Measurements from ENCODE around the gene NARF. TPM values are rescaled to one million over a fixed set of nuclear protein-coding genes. Genes with fewer than 3 reads are reported as not detected.
A peak's percentile ranks its signal among the peaks of the same experiment; 100 is the strongest.

NARF gene
- total RNA-seq, 1 donor from 2014 or later: 72.7 TPM

- DNase-seq (ENCODE audit: missing footprints) (no peak), ATAC-seq (no peak)
- intact Hi-C loops (cut with DNase I): no loop called here
Observed at GRCh38 chr17:82461827-82462524, 3.4 kb downstream of the NARF start.

GRCh38 chr17:82463391-82463790 is 4.8 kb downstream of the NARF start:
- DNase-seq (ENCODE audit: missing footprints): no peak
- intact Hi-C loops (cut with DNase I): no loop called here
- ATAC-seq: no peak

- peak; percentile 43 for ATAC-seq
- intact Hi-C loops (cut with DNase I): no loop called here
- no peak for DNase-seq (ENCODE audit: missing footprints)
Observed at GRCh38 chr17:82463925-82464566, 5.5 kb downstream of the NARF start.

GRCh38 chr17:82464567-82464929 is 6.0 kb downstream of the NARF start:
- intact Hi-C loops (cut with DNase I): no loop called here
- no peak for DNase-seq (ENCODE audit: missing footprints)
- ATAC-seq: no peak

GRCh38 chr17:82465023-82465603 is 6.6 kb downstream of the NARF start:
- DNase-seq (ENCODE audit: missing footprints) (no peak), ATAC-seq (no peak)
- intact Hi-C loops (cut with DNase I): no loop called here

DNA sequence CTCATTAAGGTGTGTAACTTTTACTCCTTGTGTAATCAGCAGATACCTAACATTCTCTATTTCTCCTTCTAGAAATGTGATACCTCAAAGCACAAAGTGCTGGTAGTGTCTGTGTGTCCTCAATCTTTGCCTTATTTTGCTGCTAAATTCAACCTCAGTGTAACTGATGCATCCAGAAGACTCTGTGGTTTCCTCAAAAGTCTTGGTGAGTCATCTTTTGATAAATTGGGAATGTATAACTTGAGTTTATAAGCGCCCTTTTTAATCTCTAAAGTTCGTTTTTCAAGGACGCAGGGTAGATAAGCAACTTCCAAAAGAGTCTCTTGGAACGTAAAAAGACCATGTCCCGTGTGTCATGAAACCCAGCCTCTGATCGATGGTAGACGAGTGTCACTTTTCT is 10.2 kb downstream of the NARF start:
- no peak for ATAC-seq
- intact Hi-C loops (cut with DNase I): no loop called here
- no peak for DNase-seq (ENCODE audit: missing footprints)

- DNase-seq (ENCODE audit: missing footprints) (no peak), ATAC-seq (no peak)
- intact Hi-C loops (cut with DNase I): no loop called here
Observed at GRCh38 chr17:82470065-82470464, 11.5 kb downstream of the NARF start.

GRCh38 chr17:82474223-82475010 is 15.9 kb downstream of the NARF start:
- intact Hi-C loops (cut with DNase I): no loop called here
- no peak for ATAC-seq
- no peak for DNase-seq (ENCODE audit: missing footprints)

- intact Hi-C loops (cut with DNase I): no loop called here
- no peak for ATAC-seq
- no peak for DNase-seq (ENCODE audit: missing footprints)
Observed at GRCh38 chr17:82475458-82475857, 16.9 kb downstream of the NARF start.

- intact Hi-C loops (cut with DNase I): no loop called here
- no peak for ATAC-seq
- no peak for DNase-seq (ENCODE audit: missing footprints)
Observed at GRCh38 chr17:82477934-82478333, 19.4 kb downstream of the NARF start.

GRCh38 chr17:82479602-82480001 is 21.1 kb downstream of the NARF start:
- ATAC-seq: no peak
- intact Hi-C loops (cut with DNase I): no loop called here
- no peak for DNase-seq (ENCODE audit: missing footprints)

- no peak for DNase-seq (ENCODE audit: missing footprints)
- no peak for ATAC-seq
- intact Hi-C loops (cut with DNase I): no loop called here
Observed at GRCh38 chr17:82480318-82480717, 21.8 kb downstream of the NARF start.

DNA sequence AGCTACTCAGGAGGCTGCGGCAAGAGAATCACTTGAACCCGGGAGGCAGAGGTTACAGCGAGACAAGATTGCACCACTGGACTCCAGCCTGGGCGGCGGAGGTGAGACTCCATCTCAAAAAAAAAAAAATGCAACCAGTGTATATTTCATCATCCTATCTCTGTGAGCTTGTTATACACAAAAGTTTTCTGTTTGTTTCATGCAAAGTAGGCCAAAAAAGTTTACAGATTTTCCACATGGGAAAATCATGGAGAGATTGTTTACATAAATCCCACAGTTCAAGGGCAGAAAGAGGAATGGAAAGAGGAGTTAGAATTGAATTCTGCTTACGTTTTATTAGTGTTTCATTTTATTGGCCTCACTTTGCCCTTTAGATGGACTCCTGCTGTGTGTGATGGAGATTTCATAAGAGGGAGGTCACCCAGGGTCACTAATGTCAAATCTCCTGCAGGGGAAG is 24.7 kb downstream of the NARF start:
- no peak for ATAC-seq
- no peak for DNase-seq (ENCODE audit: missing footprints)
- intact Hi-C loops (cut with DNase I): no loop called here

DNA sequence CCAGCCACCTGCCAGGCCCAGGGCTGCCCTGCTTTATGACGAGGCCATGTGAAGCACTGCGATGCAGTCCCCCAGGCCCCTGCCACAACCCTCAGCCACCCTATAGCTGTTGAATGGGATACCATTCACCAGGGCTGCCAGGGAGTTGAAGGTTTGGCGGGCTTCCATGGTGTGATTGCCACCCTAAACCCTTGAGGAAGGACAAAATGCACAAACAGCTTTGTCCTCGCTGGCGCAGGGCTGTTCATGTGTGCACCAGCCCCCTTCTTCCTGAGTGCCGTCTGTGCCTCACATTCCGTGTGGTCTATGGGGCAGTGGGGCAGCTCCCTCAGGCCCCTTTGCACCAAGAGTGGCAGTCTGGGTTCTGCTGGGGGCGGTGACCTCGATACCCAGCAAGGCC is 25.3 kb downstream of the NARF start:
- no peak for DNase-seq (ENCODE audit: missing footprints)
- intact Hi-C loops (cut with DNase I): no loop called here
- peak; percentile 29 for ATAC-seq

- intact Hi-C loops (cut with DNase I): no loop called here
- no peak for ATAC-seq
- DNase-seq (ENCODE audit: missing footprints): no peak
Observed at GRCh38 chr17:82486231-82487094, 27.9 kb downstream of the NARF start.

DNA sequence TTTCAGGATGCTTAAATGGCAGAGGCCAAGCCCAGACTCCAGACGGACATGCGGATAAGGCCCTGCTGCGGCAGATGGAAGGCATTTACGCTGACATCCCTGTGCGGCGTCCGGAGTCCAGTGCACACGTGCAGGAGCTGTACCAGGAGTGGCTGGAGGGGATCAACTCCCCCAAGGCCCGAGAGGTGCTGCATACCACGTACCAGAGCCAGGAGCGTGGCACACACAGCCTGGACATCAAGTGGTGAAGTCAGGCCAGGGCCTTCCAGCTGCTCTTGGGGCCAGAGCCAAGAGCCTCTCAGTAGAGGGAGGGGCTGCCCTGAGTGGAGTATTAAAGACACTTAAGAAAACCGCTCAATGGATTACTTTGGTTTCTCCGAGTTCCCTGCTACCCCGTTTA is 29.4 kb downstream of the NARF start:
- intact Hi-C loops (cut with DNase I): no loop called here
- ATAC-seq: peak; percentile 65
- DNase-seq (ENCODE audit: missing footprints): no peak

GRCh38 chr17:82489117-82489516 is 30.6 kb downstream of the NARF start:
- peak; percentile 94 for ATAC-seq
- intact Hi-C loops (cut with DNase I): no loop called here
- DNase-seq (ENCODE audit: missing footprints): peak; percentile 82

- DNase-seq (ENCODE audit: missing footprints): no peak
- no peak for ATAC-seq
- intact Hi-C loops (cut with DNase I): no loop called here
Observed at GRCh38 chr17:82489851-82490511, 31.4 kb downstream of the NARF start.
